Dermis microvascular lymphatic vessel endothelial cell (primary cell): Measurements from ENCODE around the gene DMC1. TPM values are rescaled to one million over a fixed set of nuclear protein-coding genes. Genes with fewer than 3 reads are reported as not detected.

Experiments
- DNase-seq, 2 donors: peaks; one replicate each; pipeline versions ENCODE4 v3.0.0 to v3.0.0-alpha.2; 2010; ENCODE audit warnings: low read depth in 2 of 2
- total RNA-seq: library from RNA; depleted of rRNA; stranded (reverse); fragments of >200 nt; gene quantifications from 2 replicates; pipeline ENCODE4 v1.2.1, GENCODE V29; 2014

The DMC1 gene
- total RNA-seq, 1 donor from 2014 or later: 0.90 TPM

DNA sequence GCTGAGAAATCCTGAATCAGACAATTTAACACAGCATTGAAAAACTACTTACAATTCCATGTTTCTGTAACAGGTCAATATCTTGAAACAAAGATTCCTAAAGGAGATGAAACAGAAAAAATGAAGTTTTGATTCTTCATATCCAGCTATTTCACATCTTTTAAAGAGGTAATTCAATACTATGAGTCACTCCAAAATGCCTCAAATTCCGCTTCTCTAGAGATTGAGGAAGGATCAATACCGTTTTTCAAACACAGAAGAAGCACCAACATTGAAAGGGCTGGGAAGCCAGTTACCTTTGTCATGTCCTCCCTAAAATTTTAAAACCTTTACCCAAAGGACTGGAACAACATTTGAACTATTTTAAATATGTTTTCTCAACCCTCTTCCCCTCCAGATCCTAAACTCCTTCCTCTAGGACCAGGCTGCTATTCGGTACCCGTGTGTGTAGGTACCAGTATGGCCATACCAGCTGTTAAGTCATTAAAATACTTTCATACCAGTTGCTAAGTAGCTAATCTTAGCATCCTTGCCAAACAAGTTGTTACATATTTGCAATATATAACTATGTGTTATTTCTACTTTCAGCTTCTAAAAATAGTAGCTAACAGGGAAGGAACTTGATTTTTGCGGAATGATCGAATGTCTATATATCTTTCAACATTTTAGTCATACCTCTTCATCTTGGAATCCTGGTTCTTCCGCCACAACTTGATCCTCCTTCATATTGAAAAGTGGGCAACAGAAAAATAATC lies 2.3 kb downstream of the DMC1 start:
- DNase-seq: no peak

DNA sequence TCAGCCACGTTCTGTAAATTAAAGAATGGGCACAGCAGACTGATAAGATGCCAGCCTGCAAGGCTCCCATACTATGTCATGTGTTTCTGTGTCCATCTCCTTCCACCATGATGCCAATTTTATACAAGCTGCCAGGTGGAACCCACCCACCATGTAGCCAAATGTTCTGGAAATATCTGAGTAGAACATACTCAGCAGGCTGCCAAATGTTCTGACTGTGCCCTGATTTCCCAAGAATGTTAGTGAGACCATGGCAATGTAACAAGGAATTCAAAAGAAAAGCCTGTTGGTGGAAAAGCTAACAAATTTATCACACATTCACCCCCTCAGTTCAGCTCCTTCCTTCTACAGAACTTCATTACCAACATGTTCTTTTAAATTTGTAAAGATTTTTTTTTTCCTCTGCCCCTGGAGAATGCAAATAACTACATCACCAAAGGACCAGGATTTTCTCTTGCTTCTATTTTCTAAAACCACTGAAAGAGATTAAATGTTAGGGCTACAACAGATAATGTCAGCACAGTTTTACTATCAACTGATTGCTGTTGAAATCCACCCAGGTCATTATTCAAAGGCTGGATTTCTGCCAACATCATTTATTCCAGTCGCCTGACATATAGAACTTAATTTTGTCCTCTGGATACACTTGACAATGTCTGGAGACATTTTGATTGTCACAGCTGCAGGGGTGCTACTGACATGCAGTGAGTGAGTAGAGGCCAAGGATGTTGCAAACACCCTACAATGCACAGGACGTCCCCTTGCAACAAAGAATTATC lies 3.1 kb downstream of the DMC1 start:
- no peak for DNase-seq

DNA sequence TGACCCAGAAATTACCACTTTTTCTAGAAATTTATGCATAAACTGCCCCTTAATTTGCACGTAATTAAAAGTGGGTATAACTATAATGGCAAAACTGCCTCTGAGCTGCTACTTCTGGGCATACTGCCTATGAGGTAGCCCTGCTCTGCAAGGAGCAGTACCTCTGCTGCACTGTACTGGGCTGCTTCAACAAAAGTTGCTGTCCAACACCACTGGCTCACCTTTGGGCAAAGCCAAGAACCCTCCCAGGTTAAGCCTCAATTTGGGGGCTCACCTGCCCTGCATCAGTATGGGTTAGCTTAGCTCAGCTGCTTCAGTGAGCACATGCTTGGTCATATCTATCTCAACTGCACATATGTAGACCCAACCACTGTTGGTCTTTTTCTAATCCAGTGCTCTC lies 4.5 kb downstream of the DMC1 start:
- no peak for DNase-seq

DNA sequence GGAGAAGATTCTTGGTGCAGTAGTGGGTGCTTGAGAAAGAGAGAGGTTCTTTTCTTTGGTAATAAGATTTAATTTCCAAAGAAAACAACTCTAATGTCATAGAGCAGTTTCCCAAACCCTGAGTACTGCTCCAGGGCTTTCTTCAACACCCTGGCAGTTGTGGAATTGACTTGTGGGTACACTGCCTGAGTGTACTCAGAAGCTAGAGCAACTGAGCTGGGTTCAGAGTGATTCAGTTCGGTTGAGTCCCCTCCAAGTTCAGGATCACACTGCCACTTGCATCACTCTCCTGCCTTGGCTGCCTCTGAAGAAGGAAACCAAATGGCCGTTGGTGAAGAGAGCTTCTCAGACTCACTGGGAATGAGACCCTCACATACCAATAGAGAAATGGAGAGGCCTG lies 5.3 kb downstream of the DMC1 start:
- no peak for DNase-seq

DNA sequence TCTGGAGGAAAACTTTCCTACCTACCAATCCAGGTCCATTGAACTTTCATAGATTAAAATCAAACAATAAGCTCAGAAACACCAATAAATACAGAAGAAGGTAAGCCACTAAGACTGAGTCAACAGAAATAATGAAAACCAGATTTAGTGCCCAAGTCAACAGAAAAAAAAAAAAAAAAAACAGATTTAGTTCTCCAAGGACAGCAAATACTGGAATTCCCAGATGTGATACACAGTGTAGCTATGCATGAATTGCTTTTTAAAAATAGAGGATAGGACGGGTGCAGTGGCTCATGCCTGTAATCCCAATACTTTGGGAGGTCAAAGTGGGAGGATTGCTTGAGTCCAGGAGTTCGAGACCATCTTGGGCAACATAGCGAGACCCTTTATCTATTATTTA lies 15.7 kb downstream of the DMC1 start:
- DNase-seq: no peak

DNA sequence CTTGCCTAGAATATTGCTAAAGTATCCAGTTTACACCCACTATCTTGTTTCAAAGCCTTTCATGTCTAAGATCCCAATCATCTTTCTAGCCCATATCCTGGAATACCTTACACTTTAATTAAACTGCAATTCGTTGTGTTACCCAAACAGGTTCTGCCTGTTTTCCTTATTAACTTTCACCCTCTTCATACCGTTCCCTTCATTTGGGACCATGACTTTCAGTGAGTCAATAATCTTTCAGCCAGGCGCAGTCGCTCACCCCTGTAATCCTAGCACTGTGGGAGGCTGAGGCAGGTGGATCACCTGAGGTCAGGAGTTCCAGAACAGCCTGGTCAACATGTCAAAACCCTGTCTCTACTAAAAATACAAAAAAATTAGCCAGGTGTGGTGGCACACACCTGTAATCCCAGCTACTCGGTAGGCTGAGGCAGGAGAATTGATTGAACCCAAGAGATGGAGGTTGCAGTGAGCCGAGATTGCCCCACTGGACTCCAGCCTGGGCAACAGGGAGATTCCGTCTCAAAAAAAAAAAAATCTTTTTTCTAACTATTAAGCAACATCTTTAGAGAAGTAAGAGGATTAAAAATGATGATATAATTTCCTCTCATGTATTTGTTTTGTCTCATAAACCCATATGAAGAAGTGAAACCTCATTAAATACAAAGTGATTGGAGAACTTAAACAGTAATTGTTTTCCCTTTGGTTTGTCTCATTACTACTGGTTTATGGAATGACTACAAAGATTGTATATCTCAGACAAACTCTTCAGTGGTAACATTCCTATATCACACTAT lies 20.7 kb downstream of the DMC1 start:
- DNase-seq: no peak

DNA sequence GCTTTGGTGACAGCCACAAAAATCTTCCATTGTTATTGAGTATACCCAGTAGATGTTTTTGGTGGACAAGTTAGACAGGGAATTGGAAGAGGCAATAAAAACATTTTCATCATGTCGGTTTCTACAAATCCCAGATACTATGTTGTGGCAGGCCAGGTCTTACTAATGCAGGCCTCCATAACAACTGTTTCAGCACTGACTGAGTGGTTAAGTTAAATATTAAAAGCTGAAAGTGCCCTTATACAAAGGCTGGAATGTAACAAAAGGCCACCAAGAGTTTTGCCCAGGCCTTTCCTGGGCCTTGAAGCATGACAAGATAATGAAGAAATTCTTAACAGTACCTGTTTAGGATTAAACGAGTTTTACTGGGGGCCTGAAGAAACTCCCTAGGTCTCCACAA lies 29.3 kb downstream of the DMC1 start:
- no peak for DNase-seq

DNA sequence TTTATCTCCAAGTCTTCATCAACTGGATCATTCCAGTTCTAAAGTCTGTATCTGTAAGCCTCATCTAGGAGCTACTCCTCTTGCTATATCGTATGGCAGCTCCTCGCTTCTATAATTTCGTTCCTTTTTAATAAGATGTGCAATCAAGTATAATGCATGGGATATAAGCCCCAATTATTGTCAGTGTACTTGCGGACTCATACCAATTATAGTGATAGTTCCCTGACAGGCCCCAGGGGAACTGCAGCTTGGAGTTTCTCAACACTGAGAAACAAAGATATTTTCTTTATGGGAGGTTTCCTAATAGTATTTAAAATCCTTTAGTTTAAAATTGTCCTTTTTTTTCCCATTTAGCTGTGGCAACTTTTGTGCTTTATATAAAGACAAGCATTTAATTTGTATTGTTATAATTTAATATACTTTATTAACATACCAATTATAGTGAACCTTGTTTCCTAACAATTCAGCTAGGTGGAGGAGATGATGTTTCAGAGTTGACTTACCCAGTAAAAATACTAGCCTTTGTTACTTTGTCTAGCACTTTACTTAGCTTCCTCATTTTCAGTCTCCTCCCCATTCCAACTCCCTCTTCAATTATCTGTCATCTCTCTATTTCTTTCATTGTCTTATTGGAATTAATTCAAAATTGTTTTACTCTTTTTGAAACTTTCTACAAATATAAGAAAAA lies 38.6 kb downstream of the DMC1 start:
- no peak for DNase-seq

DNA sequence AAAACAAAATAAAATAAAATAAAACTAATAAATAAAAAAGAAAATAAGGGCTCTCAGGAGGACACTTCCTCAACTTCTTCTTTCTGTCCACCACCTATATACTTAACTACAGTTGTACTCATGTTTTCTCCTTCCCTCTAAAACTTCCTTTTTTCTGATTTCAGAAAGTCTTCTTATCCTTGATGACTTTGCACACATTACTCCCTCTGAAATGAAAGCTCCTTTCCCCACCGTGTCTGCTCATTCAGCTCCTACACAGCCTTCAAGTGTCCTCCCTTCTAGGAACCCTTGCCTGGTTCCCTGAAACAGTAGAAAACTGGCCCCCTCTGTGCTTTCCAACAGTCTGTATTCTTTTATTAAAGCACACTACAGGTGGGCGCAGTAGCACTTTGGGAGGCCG lies 45.6 kb downstream of the DMC1 start:
- DNase-seq: no peak

DNA sequence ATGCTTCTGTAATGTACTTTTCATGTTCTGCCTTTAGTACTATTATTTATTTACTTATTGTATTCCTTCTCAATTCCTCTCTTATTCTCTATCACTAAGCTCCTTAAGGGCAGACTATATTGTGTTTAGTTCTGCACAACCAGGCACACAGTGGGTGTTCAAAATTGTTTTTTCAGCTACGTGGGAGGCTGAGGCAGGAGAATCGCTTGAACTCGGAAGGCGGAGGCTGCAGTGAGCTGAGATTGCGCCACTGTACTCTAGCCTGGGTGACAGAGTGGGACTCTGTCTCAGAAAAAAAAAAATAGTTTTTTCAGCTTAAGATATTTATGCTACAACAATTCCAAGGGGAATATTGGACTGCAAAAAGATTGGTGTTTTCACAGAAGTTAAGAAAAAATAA lies 46.5 kb downstream of the DMC1 start:
- DNase-seq: no peak

DNA sequence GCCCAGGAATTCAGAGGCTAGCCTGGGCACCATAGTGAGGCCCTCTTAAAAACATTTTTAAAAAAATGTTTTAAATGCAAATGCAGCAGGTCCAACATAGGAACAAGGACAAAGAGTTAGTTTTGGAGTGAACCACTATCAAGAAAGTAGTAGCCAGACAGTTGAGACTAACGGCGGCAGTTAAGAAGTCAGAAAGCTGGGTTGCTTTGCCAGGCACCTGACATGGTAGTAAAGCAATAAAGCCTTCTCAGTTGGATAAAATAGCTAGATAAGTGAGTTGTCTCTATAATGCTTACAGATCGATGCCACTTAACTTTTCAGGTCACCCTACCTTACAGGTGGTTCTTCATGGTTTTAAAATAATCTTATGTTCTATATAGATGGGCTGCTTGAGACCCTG lies 47.0 kb downstream of the DMC1 start:
- no peak for DNase-seq

DNA sequence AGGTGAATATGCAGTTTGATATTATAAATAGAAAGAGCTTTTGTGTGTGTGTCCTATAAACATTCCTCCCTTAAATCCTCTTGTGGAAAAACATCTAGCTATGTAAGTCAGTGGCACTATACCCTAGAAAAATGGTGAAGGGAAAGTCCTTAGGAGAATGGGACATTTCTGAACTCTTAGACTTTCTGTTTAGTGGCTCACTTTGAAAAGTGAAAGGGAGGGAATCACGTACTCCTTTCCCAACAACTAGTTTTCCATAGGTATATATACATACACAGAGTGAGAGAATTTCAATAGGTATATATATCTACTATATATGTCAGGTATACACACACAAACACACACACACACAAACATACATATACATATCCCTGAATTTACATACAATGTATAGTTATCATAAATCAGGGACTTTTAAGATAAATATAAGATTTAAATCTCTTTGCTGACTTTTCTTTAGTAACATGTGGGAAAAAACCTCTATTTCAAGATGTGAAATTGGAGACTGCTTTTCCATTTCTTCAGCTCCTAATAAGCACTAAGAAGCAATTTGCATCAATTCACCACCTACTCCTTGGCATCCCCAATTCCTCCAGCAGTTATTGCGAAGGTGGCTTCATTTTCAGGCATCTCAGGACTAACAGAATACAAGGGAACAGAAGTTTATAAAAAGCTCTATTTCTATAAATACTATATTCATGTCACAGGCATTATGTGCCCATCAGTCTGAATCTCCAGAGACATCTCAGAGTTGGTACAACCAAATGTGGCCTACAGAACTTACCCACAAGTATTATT lies 50.3 kb downstream of the DMC1 start:
- no peak for DNase-seq

DNA sequence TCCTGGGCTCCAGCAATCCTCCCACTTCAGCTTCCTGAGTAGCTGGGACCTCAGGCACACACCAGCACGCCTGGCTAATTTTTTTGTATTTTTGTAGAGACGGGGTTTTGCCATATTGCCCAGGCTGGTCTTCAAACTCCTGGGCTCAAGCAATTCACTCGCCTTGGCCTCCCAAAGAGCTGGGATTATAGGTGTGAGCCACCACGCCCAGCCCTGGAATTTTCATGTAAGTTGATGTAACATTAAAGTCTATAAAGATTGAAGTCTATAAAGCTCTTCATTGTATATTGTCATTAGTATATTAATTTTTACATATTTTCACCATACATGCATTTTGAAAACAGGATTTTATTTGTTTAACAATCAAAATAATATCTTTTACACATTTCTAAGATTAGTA lies 51.4 kb downstream of the DMC1 start:
- no peak for DNase-seq

DNA sequence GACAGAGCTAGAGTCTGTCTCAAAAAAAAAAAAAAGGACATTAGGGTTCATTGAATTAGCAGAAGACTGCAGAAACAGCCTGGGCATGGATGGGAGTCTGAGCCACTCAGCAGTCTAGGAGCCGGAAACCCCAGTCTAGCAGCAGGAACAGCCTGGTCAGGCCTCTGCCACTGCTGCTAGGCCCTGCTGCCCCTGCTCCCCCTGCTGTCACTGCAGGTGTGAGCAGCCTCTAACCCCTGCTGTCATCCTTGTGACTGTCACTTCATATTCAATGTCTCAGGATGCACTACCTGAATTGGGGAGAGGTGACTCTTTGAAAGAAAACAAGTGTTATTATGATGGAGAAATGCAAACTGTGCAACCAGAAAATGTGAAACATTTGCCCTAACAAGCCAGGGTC lies 56.9 kb downstream of the DMC1 start:
- no peak for DNase-seq

DNA sequence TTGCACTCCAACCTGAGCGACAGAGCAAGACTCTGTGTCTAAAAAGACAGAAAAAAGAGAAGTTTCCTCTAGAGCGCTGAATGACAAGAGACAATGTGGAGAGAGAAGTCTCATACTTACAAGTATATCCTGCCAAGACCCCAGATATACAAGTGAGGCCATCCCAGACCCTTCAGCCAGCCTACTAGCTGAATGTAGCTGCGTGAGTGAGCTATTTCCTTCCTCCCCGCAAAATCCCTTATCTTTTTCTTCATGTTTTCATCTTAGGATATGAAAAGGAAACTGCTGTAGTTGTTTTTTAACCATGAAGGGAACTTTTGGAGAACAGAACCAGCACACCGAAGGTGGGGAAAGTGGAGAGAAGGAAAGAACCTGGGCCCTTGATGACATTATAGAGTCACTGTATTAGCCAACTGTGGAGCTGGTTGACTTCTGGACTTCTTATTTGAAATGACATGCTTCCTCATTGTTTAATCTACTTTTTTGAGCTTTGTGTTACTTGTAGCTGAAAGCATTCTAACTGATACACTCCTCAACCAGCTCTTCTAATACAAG lies 59.5 kb downstream of the DMC1 start:
- no peak for DNase-seq

DNA sequence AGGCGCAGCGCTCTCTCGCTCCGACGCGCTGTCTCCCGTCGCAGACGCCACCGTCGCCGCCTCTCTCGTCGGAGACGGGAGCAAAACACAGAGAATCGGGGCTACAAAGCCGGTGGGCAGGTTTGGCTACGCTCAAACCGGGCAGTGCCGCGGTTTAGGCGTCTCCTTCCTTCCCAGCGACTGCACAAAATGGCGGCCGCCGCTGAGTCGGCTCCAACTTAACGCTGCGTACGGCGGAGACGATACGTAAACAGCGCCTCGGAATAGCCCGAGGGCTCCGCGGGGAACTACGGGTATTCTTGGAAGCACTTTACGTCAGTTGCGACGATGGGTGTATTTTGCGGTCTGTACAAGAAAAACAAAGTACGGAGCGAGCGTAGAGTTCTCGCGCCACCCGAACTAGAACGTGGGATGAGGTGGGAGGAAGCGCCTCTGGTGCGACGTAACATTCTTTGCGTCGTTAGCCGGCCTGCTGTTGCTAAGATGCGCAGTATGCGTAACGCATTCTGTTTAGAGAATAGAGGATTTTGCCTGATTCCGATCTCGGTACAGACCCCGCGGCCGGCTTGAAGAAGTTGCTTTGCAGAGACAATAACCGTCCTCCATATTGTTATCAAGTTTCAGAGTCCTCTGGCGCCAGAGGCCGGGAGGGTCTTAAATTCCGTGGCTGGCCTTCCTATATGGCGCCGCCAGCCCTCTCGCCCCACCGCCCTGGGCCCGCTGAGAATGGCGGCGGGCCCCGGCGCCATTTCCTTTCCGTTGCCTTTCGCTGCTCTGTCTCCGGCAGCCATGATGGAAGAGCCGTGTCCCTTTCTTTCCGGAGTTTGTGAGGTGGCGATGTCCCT lies 63.6 kb downstream of the DMC1 start, which contains the start of gene DDX17:
Gene DDX17, minus strand, starts transcription at position 194 of the 845 bp plus-strand sequence.
- peak; percentile 92 to 98 for DNase-seq

DNA sequence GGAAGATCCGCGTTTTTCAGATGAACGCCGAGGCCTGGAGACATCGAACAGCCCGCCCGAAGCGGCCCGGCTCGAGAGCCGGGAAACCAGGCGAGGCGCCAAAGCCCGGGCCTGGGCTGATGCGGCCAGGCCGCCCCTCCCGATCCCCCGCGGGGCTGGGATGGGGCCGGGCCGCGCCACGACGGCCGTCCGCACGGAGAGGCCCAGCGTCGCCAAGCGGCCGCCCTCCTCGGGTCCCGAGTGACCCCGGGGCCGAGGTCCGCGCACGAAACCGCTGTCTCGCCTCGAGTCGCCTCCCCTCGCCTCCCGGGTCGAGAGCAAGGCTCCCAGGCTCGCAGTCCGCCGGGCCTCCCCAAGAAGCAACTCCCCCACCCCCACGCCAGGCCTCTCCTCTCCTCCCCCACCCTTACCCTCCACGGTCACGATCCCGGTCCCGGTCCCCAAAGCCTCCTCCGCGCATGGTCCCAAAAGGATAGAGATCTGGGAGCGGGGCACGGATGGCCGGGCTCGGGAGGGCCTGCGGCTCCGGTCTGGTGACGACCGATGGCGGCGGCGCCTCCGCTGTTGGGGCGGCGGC lies 64.4 kb downstream of the DMC1 start:
- DNase-seq: peak; percentile 28 to 59

DNA sequence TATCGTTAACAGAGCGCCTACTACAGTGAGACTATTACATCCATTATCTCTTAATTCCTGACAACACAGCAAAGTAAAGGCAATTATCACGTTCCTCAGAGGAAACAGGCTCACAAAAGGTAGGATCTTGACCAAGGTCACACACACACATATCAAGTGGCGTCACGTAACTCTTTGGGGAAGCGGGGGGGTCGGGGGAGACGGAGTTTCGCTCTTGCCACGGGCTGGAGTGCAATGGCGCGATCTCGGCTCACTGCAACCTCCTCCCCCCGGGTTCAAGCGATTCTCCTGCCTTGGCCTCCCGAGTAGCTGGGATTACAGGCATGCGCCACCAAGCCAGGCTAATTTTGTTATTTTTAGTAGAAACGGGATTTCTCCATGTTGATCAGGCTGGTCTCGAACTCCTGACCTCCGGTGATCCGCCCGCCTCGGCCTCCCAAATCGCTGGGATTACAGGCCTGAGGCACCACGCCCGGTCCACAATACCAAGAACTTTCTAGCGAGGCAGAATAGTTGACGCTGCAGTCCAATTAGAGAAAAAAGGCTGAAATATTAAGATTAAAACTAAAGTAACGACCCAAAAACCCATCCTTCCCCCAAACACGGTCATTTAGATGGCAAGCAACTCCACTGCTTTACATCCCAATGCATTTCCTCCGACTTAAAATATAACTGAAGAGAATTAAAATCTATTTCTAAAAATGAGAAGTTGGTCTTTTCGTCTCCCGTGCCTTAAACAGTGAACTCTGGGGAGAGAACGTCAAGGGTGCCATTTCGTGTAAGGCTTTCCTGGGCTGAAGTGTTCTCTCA lies 65.0 kb downstream of the DMC1 start:
- peak in 1 of 2 donors; percentile 64 for DNase-seq
